ENCODE results near the gene GALNT18.

The GALNT18 gene

DNA sequence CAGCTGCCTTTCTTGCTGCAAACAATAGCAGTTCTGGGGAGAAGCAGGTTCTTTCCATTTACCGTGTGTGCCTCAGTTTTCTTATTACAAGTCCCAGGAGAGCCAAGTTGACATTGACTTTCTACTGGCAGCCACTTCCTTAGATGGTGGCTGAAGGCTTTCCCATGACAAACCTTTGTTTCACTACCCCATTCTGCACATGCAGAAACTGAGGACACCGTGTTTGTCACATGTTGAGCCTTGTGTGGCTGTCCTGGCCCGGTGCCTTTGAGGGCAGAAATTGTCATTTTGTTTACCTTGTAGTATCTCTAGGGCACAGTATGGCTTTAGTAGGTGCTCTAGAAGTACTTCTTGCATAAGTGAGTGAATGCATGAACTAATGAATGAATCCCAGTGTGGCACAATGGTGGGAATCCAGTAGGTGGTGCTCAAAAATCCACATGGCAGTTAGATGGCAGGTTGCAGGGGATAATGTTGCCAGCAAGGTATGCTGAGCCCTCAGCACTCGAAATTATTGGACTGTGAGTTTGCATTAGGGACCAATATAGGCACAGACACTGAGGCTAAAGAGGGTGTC lies 370.3 kb downstream of the GALNT18 start:
- Histone ChIP-seq H3K36me3 (ENCODE audit: insufficient read depth, low read length) (no peaks in the 10 kb centered on the region), H3K4me3 (ENCODE audit: low read depth in 1 of 2, low read length in 2 of 2) (no peak overlapping the region), H3K27me3 (ENCODE audit: control insufficient read depth in 1 of 2, insufficient read depth in 2 of 2, low read length in 2 of 2) (no peaks in the 10 kb centered on the region), H3K4me1 (ENCODE audit: insufficient read depth, low read length) (no peaks in the 10 kb centered on the region), H3K27ac (ENCODE audit: low read depth, low read length) (no peak overlapping the region), H3K9me3 (ENCODE audit: low read length) (no peaks in the 10 kb centered on the region), H3K9ac (ENCODE audit: low read length) (no peak overlapping the region)

DNA sequence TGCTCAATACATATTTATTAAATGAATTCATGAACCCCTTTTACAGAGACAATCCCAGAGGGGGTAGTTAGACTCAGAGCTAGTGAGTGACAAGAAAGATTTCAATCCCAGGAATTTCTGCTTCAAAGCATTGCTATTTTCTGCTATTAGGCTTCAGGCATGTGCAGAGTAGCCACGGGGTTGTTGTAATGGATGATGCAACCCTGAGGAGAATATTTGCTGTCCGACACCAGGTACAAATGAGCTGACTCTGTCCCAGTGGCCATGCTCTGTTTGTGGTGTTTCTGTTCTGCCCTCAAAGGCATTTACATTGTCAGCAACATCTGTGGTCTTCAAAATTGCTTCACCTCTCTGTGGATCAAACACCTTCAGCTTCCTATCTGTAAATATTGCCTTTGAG lies 371.3 kb downstream of the GALNT18 start:
- Histone ChIP-seq H3K27me3 (ENCODE audit: control insufficient read depth in 1 of 2, insufficient read depth in 2 of 2, low read length in 2 of 2) (no peaks in the 10 kb centered on the region), H3K27ac (ENCODE audit: low read depth, low read length) (no peak overlapping the region), H3K9me3 (ENCODE audit: low read length) (no peaks in the 10 kb centered on the region), H3K4me3 (ENCODE audit: low read depth in 1 of 2, low read length in 2 of 2) (no peak overlapping the region), H3K36me3 (ENCODE audit: insufficient read depth, low read length) (no peaks in the 10 kb centered on the region), H3K9ac (ENCODE audit: low read length) (no peak overlapping the region), H3K4me1 (ENCODE audit: insufficient read depth, low read length) (no peaks in the 10 kb centered on the region)

- Histone ChIP-seq H3K4me3 (ENCODE audit: low read depth in 1 of 2, low read length in 2 of 2) (no peak overlapping the region), H3K36me3 (ENCODE audit: insufficient read depth, low read length) (no peaks in the 10 kb centered on the region), H3K27me3 (ENCODE audit: control insufficient read depth in 1 of 2, insufficient read depth in 2 of 2, low read length in 2 of 2) (no peaks in the 10 kb centered on the region), H3K9me3 (ENCODE audit: low read length) (no peaks in the 10 kb centered on the region), H3K4me1 (ENCODE audit: insufficient read depth, low read length) (peaks cover 16% of the 10 kb centered on the region), H3K9ac (ENCODE audit: low read length) (no peak overlapping the region), H3K27ac (ENCODE audit: low read depth, low read length) (no peak overlapping the region)
Measured at GRCh38 chr11:11247576-11247975, 374.2 kb downstream of the GALNT18 start.

DNA sequence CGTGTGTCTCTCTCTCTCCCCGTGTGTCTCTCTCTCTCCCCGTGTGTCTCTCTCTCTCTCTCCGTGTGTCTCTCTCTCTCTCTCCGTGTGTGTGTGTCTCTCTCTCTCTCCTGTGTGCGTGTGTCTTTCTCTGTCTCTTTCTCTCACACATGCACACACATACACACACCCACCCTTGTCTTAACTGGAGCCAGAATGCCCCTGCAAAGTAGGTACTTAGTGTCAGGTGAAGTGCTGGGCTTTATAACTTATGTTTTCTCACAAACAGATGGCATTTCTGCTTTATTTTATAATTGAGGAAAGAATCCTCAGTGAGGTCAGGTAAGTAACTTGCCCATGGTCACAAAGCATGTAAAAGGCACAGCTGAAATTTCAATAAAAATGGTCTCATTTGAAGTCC lies 374.7 kb downstream of the GALNT18 start:
- no peaks in the 10 kb centered on the region for H3K9me3 ChIP-seq (ENCODE audit: low read length)
- no peak overlapping the region for H3K27ac ChIP-seq (ENCODE audit: low read depth, low read length)
- H3K36me3 ChIP-seq (ENCODE audit: insufficient read depth, low read length), result no peaks in the 10 kb centered on the region
- no peaks in the 10 kb centered on the region for H3K27me3 ChIP-seq (ENCODE audit: control insufficient read depth in 1 of 2, insufficient read depth in 2 of 2, low read length in 2 of 2)
- H3K9ac ChIP-seq (ENCODE audit: low read length), result no peak overlapping the region
- H3K4me1 ChIP-seq (ENCODE audit: insufficient read depth, low read length), result peaks cover 16% of the 10 kb centered on the region
- no peak overlapping the region for H3K4me3 ChIP-seq (ENCODE audit: low read depth in 1 of 2, low read length in 2 of 2)

GRCh38 chr11:11246166-11246565 lies 375.6 kb downstream of the GALNT18 start:
- Histone ChIP-seq H3K4me1 (ENCODE audit: insufficient read depth, low read length) (peaks cover 16% of the 10 kb centered on the region), H3K4me3 (ENCODE audit: low read depth in 1 of 2, low read length in 2 of 2) (no peak overlapping the region), H3K27ac (ENCODE audit: low read depth, low read length) (no peak overlapping the region), H3K36me3 (ENCODE audit: insufficient read depth, low read length) (no peaks in the 10 kb centered on the region), H3K27me3 (ENCODE audit: control insufficient read depth in 1 of 2, insufficient read depth in 2 of 2, low read length in 2 of 2) (no peaks in the 10 kb centered on the region), H3K9ac (ENCODE audit: low read length) (no peak overlapping the region), H3K9me3 (ENCODE audit: low read length) (no peaks in the 10 kb centered on the region)

DNA sequence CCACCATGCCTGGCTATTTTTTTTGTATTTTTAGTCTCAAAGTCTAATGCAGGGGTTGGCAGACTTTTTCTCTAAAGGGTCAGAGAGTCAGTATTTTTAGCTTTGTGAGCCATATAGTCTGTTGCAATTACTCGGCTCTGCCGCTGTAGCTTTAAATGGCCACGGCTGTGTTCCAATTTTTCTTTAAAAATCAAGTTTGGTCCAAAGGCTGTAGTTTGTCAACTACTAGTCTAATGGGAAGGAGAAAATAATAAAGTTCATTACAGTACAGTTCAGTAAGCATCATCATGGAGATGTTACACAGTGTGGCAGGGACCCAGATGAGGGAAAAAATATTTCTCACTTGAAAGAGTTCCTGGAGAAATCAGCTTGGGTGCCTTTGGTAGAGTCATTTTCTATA lies 376.4 kb downstream of the GALNT18 start:
- Histone ChIP-seq H3K36me3 (ENCODE audit: insufficient read depth, low read length) (no peaks in the 10 kb centered on the region), H3K27ac (ENCODE audit: low read depth, low read length) (no peak overlapping the region), H3K4me3 (ENCODE audit: low read depth in 1 of 2, low read length in 2 of 2) (no peak overlapping the region), H3K27me3 (ENCODE audit: control insufficient read depth in 1 of 2, insufficient read depth in 2 of 2, low read length in 2 of 2) (no peaks in the 10 kb centered on the region), H3K4me1 (ENCODE audit: insufficient read depth, low read length) (peaks cover 16% of the 10 kb centered on the region), H3K9ac (ENCODE audit: low read length) (no peak overlapping the region), H3K9me3 (ENCODE audit: low read length) (no peaks in the 10 kb centered on the region)

GRCh38 chr11:11244470-11245080 lies 377.2 kb downstream of the GALNT18 start:
- Histone ChIP-seq H3K27ac (ENCODE audit: low read depth, low read length) (no peak overlapping the region), H3K4me3 (ENCODE audit: low read depth in 1 of 2, low read length in 2 of 2) (no peak overlapping the region), H3K4me1 (ENCODE audit: insufficient read depth, low read length) (peaks cover 16% of the 10 kb centered on the region), H3K27me3 (ENCODE audit: control insufficient read depth in 1 of 2, insufficient read depth in 2 of 2, low read length in 2 of 2) (no peaks in the 10 kb centered on the region), H3K9ac (ENCODE audit: low read length) (no peak overlapping the region), H3K36me3 (ENCODE audit: insufficient read depth, low read length) (no peaks in the 10 kb centered on the region), H3K9me3 (ENCODE audit: low read length) (no peaks in the 10 kb centered on the region)

- no peaks in the 10 kb centered on the region for H3K27me3 ChIP-seq (ENCODE audit: control insufficient read depth in 1 of 2, insufficient read depth in 2 of 2, low read length in 2 of 2)
- no peak overlapping the region for H3K9ac ChIP-seq (ENCODE audit: low read length)
- H3K27ac ChIP-seq (ENCODE audit: low read depth, low read length), result peak overlapping the region; percentile 67
- H3K36me3 ChIP-seq (ENCODE audit: insufficient read depth, low read length), result no peaks in the 10 kb centered on the region
- H3K9me3 ChIP-seq (ENCODE audit: low read length), result no peaks in the 10 kb centered on the region
- peaks cover 16% of the 10 kb centered on the region for H3K4me1 ChIP-seq (ENCODE audit: insufficient read depth, low read length)
- H3K4me3 ChIP-seq (ENCODE audit: low read depth in 1 of 2, low read length in 2 of 2), result no peak overlapping the region
Measured at GRCh38 chr11:11243590-11244469, 378.0 kb downstream of the GALNT18 start.

DNA sequence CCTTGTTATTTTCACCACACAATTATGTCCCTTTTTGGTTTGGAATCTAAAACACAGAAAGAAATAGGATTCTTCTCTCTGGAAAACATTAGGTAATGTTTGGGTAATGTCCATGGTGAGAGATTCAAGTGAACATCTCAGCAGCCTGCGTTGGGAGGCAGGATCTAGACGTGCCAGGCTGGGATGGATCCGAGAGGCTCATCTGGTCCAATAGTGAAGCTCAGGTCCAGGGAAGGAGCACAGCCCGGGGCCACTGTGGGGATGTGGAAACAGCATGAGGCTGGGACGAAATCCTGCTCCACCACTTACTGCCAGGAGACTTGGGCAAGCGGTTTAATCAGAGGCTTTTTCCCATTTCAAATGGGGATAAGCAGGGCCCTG lies 378.6 kb downstream of the GALNT18 start:
- Histone ChIP-seq H3K4me3 (ENCODE audit: low read depth in 1 of 2, low read length in 2 of 2) (peak overlapping the region in 1 of 2 donors; percentile 12), H3K9me3 (ENCODE audit: low read length) (no peaks in the 10 kb centered on the region), H3K9ac (ENCODE audit: low read length) (no peak overlapping the region), H3K27me3 (ENCODE audit: control insufficient read depth in 1 of 2, insufficient read depth in 2 of 2, low read length in 2 of 2) (no peaks in the 10 kb centered on the region), H3K4me1 (ENCODE audit: insufficient read depth, low read length) (peaks cover 16% of the 10 kb centered on the region), H3K27ac (ENCODE audit: low read depth, low read length) (peak overlapping the region; percentile 67), H3K36me3 (ENCODE audit: insufficient read depth, low read length) (no peaks in the 10 kb centered on the region)

DNA sequence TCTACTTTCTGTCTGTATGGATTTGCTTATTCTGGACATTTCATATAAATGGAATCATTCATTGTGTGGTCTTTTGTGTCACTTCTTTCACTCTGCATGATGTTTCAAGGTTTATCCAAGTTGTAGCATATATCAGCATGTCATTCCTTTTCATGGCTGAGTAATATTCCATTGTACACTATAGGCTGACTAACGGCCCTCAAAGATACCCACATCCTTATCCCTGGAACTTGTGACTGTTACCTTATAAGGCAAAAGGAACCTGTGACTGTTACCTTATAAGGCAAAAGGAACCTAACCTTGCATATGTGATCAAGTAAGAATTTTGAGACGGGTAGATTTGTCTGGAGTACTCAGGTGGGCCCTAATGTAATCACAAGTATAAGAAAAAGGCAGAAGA lies 380.5 kb downstream of the GALNT18 start:
- Histone ChIP-seq H3K9me3 (ENCODE audit: low read length) (no peaks in the 10 kb centered on the region), H3K9ac (ENCODE audit: low read length) (no peak overlapping the region), H3K4me3 (ENCODE audit: low read depth in 1 of 2, low read length in 2 of 2) (no peak overlapping the region), H3K27me3 (ENCODE audit: control insufficient read depth in 1 of 2, insufficient read depth in 2 of 2, low read length in 2 of 2) (no peaks in the 10 kb centered on the region), H3K27ac (ENCODE audit: low read depth, low read length) (no peak overlapping the region), H3K4me1 (ENCODE audit: insufficient read depth, low read length) (peaks cover 16% of the 10 kb centered on the region), H3K36me3 (ENCODE audit: insufficient read depth, low read length) (no peaks in the 10 kb centered on the region)

GRCh38 chr11:11239959-11240358 lies 381.8 kb downstream of the GALNT18 start:
- no peak overlapping the region for H3K4me3 ChIP-seq (ENCODE audit: low read depth in 1 of 2, low read length in 2 of 2)
- H3K36me3 ChIP-seq (ENCODE audit: insufficient read depth, low read length), result no peaks in the 10 kb centered on the region
- peaks cover 16% of the 10 kb centered on the region for H3K4me1 ChIP-seq (ENCODE audit: insufficient read depth, low read length)
- no peak overlapping the region for H3K9ac ChIP-seq (ENCODE audit: low read length)
- H3K9me3 ChIP-seq (ENCODE audit: low read length), result no peaks in the 10 kb centered on the region
- no peaks in the 10 kb centered on the region for H3K27me3 ChIP-seq (ENCODE audit: control insufficient read depth in 1 of 2, insufficient read depth in 2 of 2, low read length in 2 of 2)
- no peak overlapping the region for H3K27ac ChIP-seq (ENCODE audit: low read depth, low read length)
